Rectal smooth muscle tissue (tissue), 1 donor: Measurements from ENCODE around the gene SMYD3.

Source experiments
- H3K27ac ChIP-seq: one replicate; pipeline ENCODE4 v1.7.0; 2013; ENCODE audit warnings: low read depth, low read length, inconsistent platforms
- H3K27me3 ChIP-seq: one replicate; pipeline ENCODE4 v1.7.0; 2013; ENCODE audit warnings: low read length; ENCODE audit not compliant: control insufficient read depth, insufficient read depth
- H3K36me3 ChIP-seq: one replicate; pipeline ENCODE4 v1.7.0; 2013; ENCODE audit warnings: low read length; ENCODE audit not compliant: control insufficient read depth, insufficient read depth
- H3K4me1 ChIP-seq: one replicate; pipeline ENCODE4 v1.7.0; 2013; ENCODE audit warnings: low read length; ENCODE audit not compliant: control insufficient read depth, insufficient read depth
- H3K4me3 ChIP-seq: one replicate; pipeline ENCODE4 v1.7.0; 2013; ENCODE audit warnings: low read length
- H3K9ac ChIP-seq: one replicate; pipeline ENCODE4 v1.7.0; 2013; ENCODE audit warnings: low read length

The SMYD3 gene

GRCh38 chr1:246281195-246281594, 225.9 kb downstream of the SMYD3 start:
- H3K4me3 ChIP-seq: no peak overlapping the region
- no peak overlapping the region for H3K9ac ChIP-seq
- H3K4me1 ChIP-seq: no peaks in the 10 kb centered on the region
- H3K36me3 ChIP-seq: no peaks in the 10 kb centered on the region
- H3K27ac ChIP-seq: no peak overlapping the region
- H3K27me3 ChIP-seq: no peaks in the 10 kb centered on the region

GRCh38 chr1:246280551-246280950, 226.5 kb downstream of the SMYD3 start:
- Histone ChIP-seq H3K36me3 (no peaks in the 10 kb centered on the region), H3K4me1 (no peaks in the 10 kb centered on the region), H3K4me3 (no peak overlapping the region), H3K27ac (no peak overlapping the region), H3K27me3 (no peaks in the 10 kb centered on the region), H3K9ac (no peak overlapping the region)

- Histone ChIP-seq H3K27ac (no peak overlapping the region), H3K9ac (no peak overlapping the region), H3K27me3 (no peaks in the 10 kb centered on the region), H3K4me3 (no peak overlapping the region), H3K4me1 (no peaks in the 10 kb centered on the region), H3K36me3 (no peaks in the 10 kb centered on the region)
Measured at GRCh38 chr1:246279402-246279801, 227.7 kb downstream of the SMYD3 start.

- H3K4me1 ChIP-seq: no peaks in the 10 kb centered on the region
- H3K9ac ChIP-seq: no peak overlapping the region
- no peak overlapping the region for H3K27ac ChIP-seq
- H3K27me3 ChIP-seq: no peaks in the 10 kb centered on the region
- H3K4me3 ChIP-seq: no peak overlapping the region
- H3K36me3 ChIP-seq: no peaks in the 10 kb centered on the region
Measured at GRCh38 chr1:246278371-246278770, 228.7 kb downstream of the SMYD3 start.

- Histone ChIP-seq H3K36me3 (no peaks in the 10 kb centered on the region), H3K4me3 (no peak overlapping the region), H3K9ac (no peak overlapping the region), H3K4me1 (no peaks in the 10 kb centered on the region), H3K27ac (peak overlapping the region; percentile 36), H3K27me3 (no peaks in the 10 kb centered on the region)
Measured at GRCh38 chr1:246275036-246275435, 232.0 kb downstream of the SMYD3 start.

GRCh38 chr1:246274186-246274585, 232.9 kb downstream of the SMYD3 start:
- no peak overlapping the region for H3K4me3 ChIP-seq
- H3K4me1 ChIP-seq: no peaks in the 10 kb centered on the region
- H3K27me3 ChIP-seq: no peaks in the 10 kb centered on the region
- no peak overlapping the region for H3K27ac ChIP-seq
- no peak overlapping the region for H3K9ac ChIP-seq
- H3K36me3 ChIP-seq: no peaks in the 10 kb centered on the region

GRCh38 chr1:246271516-246271915, 235.6 kb downstream of the SMYD3 start:
- Histone ChIP-seq H3K9ac (no peak overlapping the region), H3K4me3 (no peak overlapping the region), H3K27me3 (no peaks in the 10 kb centered on the region), H3K4me1 (no peaks in the 10 kb centered on the region), H3K36me3 (no peaks in the 10 kb centered on the region), H3K27ac (no peak overlapping the region)

GRCh38 chr1:246270236-246270635, 236.8 kb downstream of the SMYD3 start:
- H3K27me3 ChIP-seq: no peaks in the 10 kb centered on the region
- no peaks in the 10 kb centered on the region for H3K4me1 ChIP-seq
- no peak overlapping the region for H3K27ac ChIP-seq
- no peak overlapping the region for H3K4me3 ChIP-seq
- H3K9ac ChIP-seq: no peak overlapping the region
- H3K36me3 ChIP-seq: no peaks in the 10 kb centered on the region

GRCh38 chr1:246269466-246269865, 237.6 kb downstream of the SMYD3 start:
- no peak overlapping the region for H3K27ac ChIP-seq
- no peaks in the 10 kb centered on the region for H3K27me3 ChIP-seq
- H3K36me3 ChIP-seq: no peaks in the 10 kb centered on the region
- H3K9ac ChIP-seq: no peak overlapping the region
- no peaks in the 10 kb centered on the region for H3K4me1 ChIP-seq
- no peak overlapping the region for H3K4me3 ChIP-seq

- Histone ChIP-seq H3K4me1 (no peaks in the 10 kb centered on the region), H3K9ac (no peak overlapping the region), H3K36me3 (no peaks in the 10 kb centered on the region), H3K27ac (no peak overlapping the region), H3K4me3 (no peak overlapping the region), H3K27me3 (no peaks in the 10 kb centered on the region)
Measured at GRCh38 chr1:246267896-246268295, 239.2 kb downstream of the SMYD3 start.

GRCh38 chr1:246267426-246267825, 239.7 kb downstream of the SMYD3 start:
- no peak overlapping the region for H3K27ac ChIP-seq
- H3K27me3 ChIP-seq: no peaks in the 10 kb centered on the region
- H3K9ac ChIP-seq: no peak overlapping the region
- H3K36me3 ChIP-seq: no peaks in the 10 kb centered on the region
- no peak overlapping the region for H3K4me3 ChIP-seq
- H3K4me1 ChIP-seq: no peaks in the 10 kb centered on the region

GRCh38 chr1:246265481-246265880, 241.6 kb downstream of the SMYD3 start:
- no peaks in the 10 kb centered on the region for H3K4me1 ChIP-seq
- no peaks in the 10 kb centered on the region for H3K36me3 ChIP-seq
- H3K27me3 ChIP-seq: no peaks in the 10 kb centered on the region
- H3K9ac ChIP-seq: no peak overlapping the region
- no peak overlapping the region for H3K4me3 ChIP-seq
- no peak overlapping the region for H3K27ac ChIP-seq

- H3K27me3 ChIP-seq: no peaks in the 10 kb centered on the region
- H3K4me3 ChIP-seq: no peak overlapping the region
- no peaks in the 10 kb centered on the region for H3K36me3 ChIP-seq
- no peak overlapping the region for H3K9ac ChIP-seq
- H3K4me1 ChIP-seq: no peaks in the 10 kb centered on the region
- no peak overlapping the region for H3K27ac ChIP-seq
Measured at GRCh38 chr1:246262281-246262680, 244.8 kb downstream of the SMYD3 start.
